ENCODE data around the gene DUSP11. TPM values are rescaled to one million over a fixed set of nuclear protein-coding genes. Genes with fewer than 3 reads are reported as not detected.

The DUSP11 gene
- total RNA-seq, 1 donor from 2014 or later: 21.9 TPM

Other genes with a start within 250 kb of the DUSP11 start
- gene NAT8, start 137.7 kb downstream of the DUSP11 start, total RNA-seq: not detected
- gene TPRKB, start 42.8 kb downstream of the DUSP11 start, total RNA-seq: 26.8 TPM
- not detected for gene C2orf78, start 4.1 kb upstream of the DUSP11 start, total RNA-seq
- gene STAMBP, start 48.9 kb upstream of the DUSP11 start, total RNA-seq: 16.7 TPM
- gene ACTG2, start 112.9 kb upstream of the DUSP11 start, total RNA-seq: 0.98 TPM
- 35.4 TPM for gene DGUOK, start 146.8 kb upstream of the DUSP11 start, total RNA-seq
- 21.4 TPM for gene TET3, start 204.8 kb upstream of the DUSP11 start, total RNA-seq